Brain microvascular endothelial cell (primary cell): Measurements from ENCODE around the gene SMAD3.

Source experiments
- DNase-seq: peaks from one replicate; pipeline ENCODE4 v3.0.0-alpha.2; 2020
- H3K27ac ChIP-seq: fragments of 250-450 bp; sonication (Bioruptor Pico); 2 replicates; pipeline ENCODE4 v1.5.1; 2020; ENCODE audit warnings: mild to moderate bottlenecking, moderate library complexity
- H3K27me3 ChIP-seq: fragments of 250-450 bp; sonication (Bioruptor Pico); replicated peaks from 2 replicates; pipeline ENCODE4 v1.5.1; 2020; ENCODE audit warnings: mild to moderate bottlenecking
- H3K36me3 ChIP-seq: fragments of 250-450 bp; sonication (Bioruptor Pico); replicated peaks from 2 replicates; pipeline ENCODE4 v1.5.1; 2020; ENCODE audit warnings: mild to moderate bottlenecking
- H3K4me3 ChIP-seq: 2 replicates; pipeline ENCODE4 v1.5.1; 2011; ENCODE audit warnings: low read depth, mild to moderate bottlenecking, control low read depth, low read length, moderate library complexity
- in situ Hi-C: cut with HindIII; loops from 2 replicates; pipeline ENCODE4 v1.10.0; 2017; ENCODE audit warnings: low sequenced_read_pairs, low pct_ligation_motif_present
- TF ChIP-seq, protein P1 (sequence below): IDR thresholded peaks from 2 replicates; pipeline ENCODE4 v1.5.1; 2011; ENCODE audit warnings: low read depth, mild to moderate bottlenecking, moderate library complexity, low read length, control low read depth, inconsistent platforms; ENCODE audit errors: missing control alignments

SMAD3 gene

DNA sequence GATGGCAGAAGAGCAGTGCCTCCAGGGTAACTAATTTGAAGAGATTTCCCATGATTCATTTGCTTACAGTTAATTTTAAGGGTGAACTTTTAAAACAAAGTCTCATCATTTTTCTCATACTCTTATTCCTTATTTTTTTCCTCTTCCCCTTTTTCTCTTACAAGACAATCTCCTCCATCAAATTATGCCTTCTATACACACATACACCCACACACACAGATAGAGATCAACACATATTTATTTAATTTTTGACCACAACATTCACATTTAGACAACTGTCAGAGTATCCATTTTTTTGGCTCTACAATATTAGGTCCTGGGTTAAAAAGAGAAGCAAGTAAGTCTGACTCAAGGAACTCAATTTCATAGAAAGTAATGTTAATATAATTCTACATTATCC is 151.5 kb downstream of the SMAD3 start:
- in situ Hi-C loops, result no loop called here
- DNase-seq, result no peak
- H3K4me3 ChIP-seq, result no peak overlapping the region

DNA sequence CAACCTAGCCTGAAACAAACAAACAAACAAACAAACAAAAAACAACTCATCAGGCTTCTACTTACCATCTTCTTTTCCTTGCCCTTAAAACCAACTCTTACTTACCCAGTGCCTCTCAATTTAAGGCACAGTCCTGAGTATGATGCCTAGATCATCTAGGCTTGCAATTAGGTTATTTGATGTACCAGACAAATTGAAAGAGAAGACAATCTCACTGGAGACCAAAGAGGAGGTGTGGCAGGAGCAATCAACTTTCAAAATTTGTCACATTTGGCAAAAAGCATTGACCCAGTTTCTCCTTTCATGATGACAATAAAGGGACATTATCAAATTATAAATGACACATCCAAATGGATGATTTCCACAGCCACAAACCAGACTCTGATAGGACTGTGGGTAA is 153.0 kb downstream of the SMAD3 start:
- no peak overlapping the region for H3K27ac ChIP-seq
- H3K27me3 ChIP-seq, result no peaks in the 10 kb centered on the region
- H3K4me3 ChIP-seq, result no peak overlapping the region
- no peaks in the 10 kb centered on the region for H3K36me3 ChIP-seq
- no peak for DNase-seq
- TF ChIP-seq, protein P1, sequence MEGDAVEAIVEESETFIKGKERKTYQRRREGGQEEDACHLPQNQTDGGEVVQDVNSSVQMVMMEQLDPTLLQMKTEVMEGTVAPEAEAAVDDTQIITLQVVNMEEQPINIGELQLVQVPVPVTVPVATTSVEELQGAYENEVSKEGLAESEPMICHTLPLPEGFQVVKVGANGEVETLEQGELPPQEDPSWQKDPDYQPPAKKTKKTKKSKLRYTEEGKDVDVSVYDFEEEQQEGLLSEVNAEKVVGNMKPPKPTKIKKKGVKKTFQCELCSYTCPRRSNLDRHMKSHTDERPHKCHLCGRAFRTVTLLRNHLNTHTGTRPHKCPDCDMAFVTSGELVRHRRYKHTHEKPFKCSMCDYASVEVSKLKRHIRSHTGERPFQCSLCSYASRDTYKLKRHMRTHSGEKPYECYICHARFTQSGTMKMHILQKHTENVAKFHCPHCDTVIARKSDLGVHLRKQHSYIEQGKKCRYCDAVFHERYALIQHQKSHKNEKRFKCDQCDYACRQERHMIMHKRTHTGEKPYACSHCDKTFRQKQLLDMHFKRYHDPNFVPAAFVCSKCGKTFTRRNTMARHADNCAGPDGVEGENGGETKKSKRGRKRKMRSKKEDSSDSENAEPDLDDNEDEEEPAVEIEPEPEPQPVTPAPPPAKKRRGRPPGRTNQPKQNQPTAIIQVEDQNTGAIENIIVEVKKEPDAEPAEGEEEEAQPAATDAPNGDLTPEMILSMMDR, result no peak
- in situ Hi-C loops, result no loop called here

More for the DNA sequence above, 151.5 kb downstream of the SMAD3 start:
- H3K27ac ChIP-seq, result no peak overlapping the region
- no peaks in the 10 kb centered on the region for H3K27me3 ChIP-seq
- no peaks in the 10 kb centered on the region for H3K36me3 ChIP-seq
- TF ChIP-seq, protein P1, result no peak

DNA sequence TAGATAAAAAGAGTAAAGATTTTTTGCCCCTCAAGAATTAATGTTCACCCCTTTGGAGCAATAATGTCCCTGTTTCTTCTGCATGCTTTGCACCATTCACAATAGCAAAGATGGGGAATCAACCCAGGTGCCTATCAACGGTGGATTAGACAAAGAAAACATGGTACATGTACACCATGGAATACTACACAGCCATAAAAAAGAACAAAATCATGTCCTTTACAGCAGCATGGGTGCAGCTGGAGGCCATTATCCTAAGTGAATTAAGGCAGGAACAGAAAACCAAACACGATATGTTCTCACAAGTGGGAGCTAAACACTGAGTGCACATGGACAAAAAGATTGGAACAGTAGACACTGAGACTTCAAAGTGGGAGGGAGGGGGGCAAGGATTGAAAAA is 153.9 kb downstream of the SMAD3 start:
- DNase-seq, result no peak
- Histone ChIP-seq H3K4me3 (no peak overlapping the region), H3K36me3 (no peaks in the 10 kb centered on the region), H3K27me3 (no peaks in the 10 kb centered on the region), H3K27ac (no peak overlapping the region)
- in situ Hi-C loops, result no loop called here
- TF ChIP-seq, protein P1, result no peak

DNA sequence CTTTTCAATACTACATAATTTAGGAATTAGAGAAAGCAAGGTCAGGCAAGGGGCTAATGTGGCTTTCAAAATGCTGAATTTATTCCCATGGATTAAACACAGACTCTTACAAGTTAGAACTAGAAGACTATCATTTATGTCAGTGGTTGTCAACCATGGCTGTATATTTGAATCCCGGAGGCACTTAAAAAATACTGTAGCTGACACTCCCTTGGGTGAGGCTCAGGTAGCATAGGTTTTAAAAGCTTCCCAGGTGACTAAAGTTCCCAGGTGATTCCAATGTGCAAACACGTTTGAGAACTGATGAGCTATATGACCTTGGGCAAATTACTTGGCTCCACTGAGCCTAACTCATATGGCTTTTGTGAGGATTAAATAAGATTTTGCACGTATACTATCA is 159.5 kb downstream of the SMAD3 start:
- H3K27me3 ChIP-seq, result no peaks in the 10 kb centered on the region
- in situ Hi-C loops, result no loop called here
- no peak for DNase-seq
- H3K4me3 ChIP-seq, result no peak overlapping the region
- TF ChIP-seq, protein P1, result no peak
- H3K36me3 ChIP-seq, result no peaks in the 10 kb centered on the region
- H3K27ac ChIP-seq, result no peak overlapping the region

DNA sequence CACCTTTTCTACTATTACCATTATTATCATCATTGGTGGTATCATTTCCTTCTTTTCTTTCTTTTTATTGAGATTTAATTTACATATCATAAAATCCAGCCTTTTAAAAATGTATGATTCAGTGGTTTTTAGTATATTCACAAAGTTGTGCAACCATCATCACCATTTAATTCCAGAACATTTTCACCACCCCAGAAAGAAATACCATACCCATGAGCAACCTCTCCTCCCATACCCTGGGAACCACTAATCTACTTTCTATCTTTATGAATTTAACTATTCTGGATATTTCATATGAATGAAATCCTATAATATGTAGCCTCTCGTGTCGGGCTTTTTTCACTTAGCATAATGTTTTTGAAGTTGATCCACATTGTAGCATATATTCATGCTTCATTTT is 159.9 kb downstream of the SMAD3 start:
- Histone ChIP-seq H3K27ac (peak overlapping the region; percentile 2), H3K36me3 (no peaks in the 10 kb centered on the region), H3K4me3 (no peak overlapping the region), H3K27me3 (no peaks in the 10 kb centered on the region)
- DNase-seq, result peak; percentile 41
- in situ Hi-C loops, result no loop called here
- TF ChIP-seq, protein P1, result no peak

DNA sequence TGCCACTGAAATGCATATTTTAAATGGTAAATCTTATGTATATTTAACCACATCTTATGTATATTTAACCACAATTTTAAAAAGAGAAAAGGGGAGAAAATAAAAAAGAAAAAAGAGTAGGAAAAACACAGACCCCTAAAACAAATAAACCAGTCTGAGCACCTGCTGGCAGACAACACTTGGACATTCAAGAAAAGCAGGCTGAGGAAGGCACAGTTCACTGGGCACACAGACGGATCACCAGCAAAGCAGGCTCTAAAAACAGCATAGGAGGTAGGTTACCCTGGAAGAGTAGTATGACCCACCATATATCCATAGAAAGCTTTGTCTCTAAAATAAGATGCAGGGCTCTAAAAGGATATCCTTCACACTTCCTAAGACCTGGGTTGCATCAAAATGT is 162.0 kb downstream of the SMAD3 start:
- in situ Hi-C loops, result no loop called here
- Histone ChIP-seq H3K36me3 (peaks cover 14% of the 10 kb centered on the region), H3K4me3 (no peak overlapping the region), H3K27me3 (no peaks in the 10 kb centered on the region), H3K27ac (no peak overlapping the region)
- no peak for DNase-seq
- TF ChIP-seq, protein P1, result no peak
